ENCODE measurements around the gene MACROH2A2.

MACROH2A2 gene

GRCh38 chr10:70109064-70109729 is 56.6 kb downstream of the MACROH2A2 start:
- TF ChIP-seq REST (IDR thresholded peaks at IDR 0.05; ENCODE audit: insufficient read depth in 1 of 2, low read depth in 2 of 2, low read length in 2 of 2): no peak
- no peak for TF ChIP-seq POLR2AphosphoS5 (IDR thresholded peaks at IDR 0.05; ENCODE audit: low read depth, low read length)
- no peak for TF ChIP-seq FOXP2 (optimal IDR thresholded peaks at IDR 0.05; ENCODE audit: borderline replicate concordance, extremely low read depth, extremely low read length, insufficient read depth)
- no peak for TF ChIP-seq SIN3A (IDR thresholded peaks at IDR 0.05; ENCODE audit: borderline replicate concordance, insufficient read depth, low read length)
- no peak for TF ChIP-seq TAF1 (IDR thresholded peaks at IDR 0.05; ENCODE audit: borderline replicate concordance, insufficient read depth, low read length)

- TF ChIP-seq FOXP2 (optimal IDR thresholded peaks at IDR 0.05; ENCODE audit: borderline replicate concordance, extremely low read depth, extremely low read length, insufficient read depth): no peak
- TF ChIP-seq POLR2AphosphoS5 (IDR thresholded peaks at IDR 0.05; ENCODE audit: low read depth, low read length): no peak
- TF ChIP-seq REST (IDR thresholded peaks at IDR 0.05; ENCODE audit: insufficient read depth in 1 of 2, low read depth in 2 of 2, low read length in 2 of 2): no peak
- no peak for TF ChIP-seq SIN3A (IDR thresholded peaks at IDR 0.05; ENCODE audit: borderline replicate concordance, insufficient read depth, low read length)
- TF ChIP-seq TAF1 (IDR thresholded peaks at IDR 0.05; ENCODE audit: borderline replicate concordance, insufficient read depth, low read length): no peak
Measured at GRCh38 chr10:70111496-70111895, 58.9 kb downstream of the MACROH2A2 start.

GRCh38 chr10:70112071-70112470 is 59.4 kb downstream of the MACROH2A2 start:
- TF ChIP-seq POLR2AphosphoS5 (IDR thresholded peaks at IDR 0.05; ENCODE audit: low read depth, low read length) (no peak), TAF1 (IDR thresholded peaks at IDR 0.05; ENCODE audit: borderline replicate concordance, insufficient read depth, low read length) (no peak), SIN3A (IDR thresholded peaks at IDR 0.05; ENCODE audit: borderline replicate concordance, insufficient read depth, low read length) (no peak), FOXP2 (optimal IDR thresholded peaks at IDR 0.05; ENCODE audit: borderline replicate concordance, extremely low read depth, extremely low read length, insufficient read depth) (no peak), REST (IDR thresholded peaks at IDR 0.05; ENCODE audit: insufficient read depth in 1 of 2, low read depth in 2 of 2, low read length in 2 of 2) (no peak)

- no peak for TF ChIP-seq SIN3A (IDR thresholded peaks at IDR 0.05; ENCODE audit: borderline replicate concordance, insufficient read depth, low read length)
Measured at GRCh38 chr10:70114902-70115301, 62.3 kb downstream of the MACROH2A2 start.

GRCh38 chr10:70115948-70116682 is 63.5 kb downstream of the MACROH2A2 start:
- TF ChIP-seq TAF1 (IDR thresholded peaks at IDR 0.05; ENCODE audit: borderline replicate concordance, insufficient read depth, low read length) (no peak), POLR2AphosphoS5 (IDR thresholded peaks at IDR 0.05; ENCODE audit: low read depth, low read length) (no peak), FOXP2 (optimal IDR thresholded peaks at IDR 0.05; ENCODE audit: borderline replicate concordance, extremely low read depth, extremely low read length, insufficient read depth) (no peak), SIN3A (IDR thresholded peaks at IDR 0.05; ENCODE audit: borderline replicate concordance, insufficient read depth, low read length) (no peak), REST (IDR thresholded peaks at IDR 0.05; ENCODE audit: insufficient read depth in 1 of 2, low read depth in 2 of 2, low read length in 2 of 2) (no peak)

Data from PFSK-1 (cell line).